GM10847 (cell line): ENCODE results near the gene OR2F2.

Experiments used
- POLR2A ChIP-seq: IDR thresholded peaks from 2 replicates; pipeline ENCODE4 v1.6.1; 2011; ENCODE audit not compliant: insufficient read length; ENCODE audit errors: extremely low read depth

Gene OR2F2, protein sequence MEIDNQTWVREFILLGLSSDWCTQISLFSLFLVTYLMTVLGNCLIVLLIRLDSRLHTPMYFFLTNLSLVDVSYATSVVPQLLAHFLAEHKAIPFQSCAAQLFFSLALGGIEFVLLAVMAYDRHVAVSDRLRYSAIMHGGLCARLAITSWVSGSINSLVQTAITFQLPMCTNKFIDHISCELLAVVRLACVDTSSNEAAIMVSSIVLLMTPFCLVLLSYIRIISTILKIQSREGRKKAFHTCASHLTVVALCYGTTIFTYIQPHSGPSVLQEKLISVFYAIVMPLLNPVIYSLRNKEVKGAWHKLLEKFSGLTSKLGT

DNA sequence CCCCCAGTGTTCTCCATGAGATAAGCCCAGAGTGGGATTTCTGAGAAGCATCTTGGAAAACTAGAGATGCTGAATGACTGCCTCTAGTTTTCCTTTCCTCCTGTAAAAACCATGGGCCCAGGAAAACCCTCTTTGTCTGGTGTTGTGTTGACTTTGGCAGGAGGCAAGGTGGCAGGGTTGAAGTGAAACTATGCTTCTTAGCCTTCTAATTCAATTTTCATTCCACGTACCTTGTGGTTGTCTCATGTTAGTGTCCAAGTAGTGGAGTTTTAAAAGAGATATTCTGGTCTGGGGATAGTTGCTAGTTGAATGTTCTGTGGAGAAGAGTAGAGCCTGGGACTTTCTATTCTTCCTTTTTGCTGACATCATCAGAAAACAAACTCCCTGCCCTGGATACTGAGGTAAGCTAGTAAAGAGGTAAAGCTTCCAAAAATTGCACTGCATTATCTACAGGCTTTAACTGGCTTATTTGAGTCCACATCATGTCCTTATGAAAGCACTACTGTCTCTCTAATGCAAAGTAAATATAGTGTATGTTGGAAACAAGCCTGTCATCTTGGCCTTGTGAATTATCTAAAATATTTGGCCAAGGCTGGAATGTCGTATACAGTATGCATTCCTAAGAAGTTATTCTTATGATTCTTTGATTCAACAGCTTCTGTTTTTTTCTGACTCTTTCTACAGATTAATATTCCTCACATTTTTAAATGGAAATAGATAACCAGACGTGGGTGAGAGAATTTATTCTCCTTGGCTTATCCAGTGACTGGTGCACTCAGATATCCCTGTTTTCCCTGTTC, at the start of gene OR2F2:
Gene OR2F2, plus strand, starts transcription at position 708 of the 800 bp plus-strand sequence. Its CDS starts 0 bp downstream, at position 708.
- no peak for TF ChIP-seq POLR2A

DNA sequence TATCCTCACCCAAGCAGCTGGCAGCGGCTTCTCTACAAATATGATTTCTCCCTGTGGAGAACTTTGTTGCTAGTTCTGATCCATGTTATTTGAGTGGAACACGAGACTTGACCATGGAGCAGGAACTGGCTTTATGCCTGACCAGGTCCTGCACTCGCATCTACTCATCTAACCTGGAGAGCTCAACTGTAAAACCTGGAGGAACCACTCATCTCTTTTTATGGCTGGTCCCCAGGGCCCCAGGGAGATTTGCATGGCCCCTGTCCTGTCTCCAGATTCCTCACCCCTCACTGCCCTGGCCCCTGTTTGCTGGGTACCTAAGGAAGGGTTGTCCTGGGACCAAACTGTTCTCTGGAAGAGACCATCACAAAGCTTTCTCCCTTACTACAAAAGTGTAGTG, 49.1 kb upstream of the OR2F2 start:
- no peak for TF ChIP-seq POLR2A

DNA sequence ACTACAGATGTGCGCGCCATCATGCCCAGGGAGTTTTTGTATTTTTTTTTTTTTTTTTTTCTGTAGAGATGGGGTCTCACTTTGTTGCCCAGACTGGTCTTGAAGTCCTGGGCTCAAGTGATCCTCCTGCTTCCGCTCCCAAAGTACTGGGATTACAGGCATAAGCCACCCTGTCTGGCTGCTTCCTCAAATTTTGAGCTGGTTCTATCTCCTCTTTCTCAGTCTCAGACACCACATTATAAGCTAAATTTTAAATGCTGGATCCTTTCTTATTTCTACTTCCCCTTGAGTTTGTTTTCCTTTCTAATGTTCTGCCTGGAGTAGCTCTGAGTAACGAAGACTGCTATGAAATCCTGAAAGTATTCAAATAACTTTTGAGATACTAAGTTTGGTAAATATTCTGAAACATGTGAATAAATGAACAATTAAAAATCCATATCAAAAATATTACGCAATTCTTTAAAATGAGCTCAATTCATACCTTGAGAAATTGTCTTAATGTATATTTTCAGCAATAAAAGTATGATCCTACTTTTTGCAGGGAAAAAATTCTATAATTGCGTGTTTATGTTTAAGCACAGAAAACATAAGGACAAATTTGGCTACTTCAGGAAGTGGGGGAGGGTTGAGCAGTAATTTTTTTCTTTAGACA, 48.1 kb upstream of the OR2F2 start:
- TF ChIP-seq POLR2A, result no peak

DNA sequence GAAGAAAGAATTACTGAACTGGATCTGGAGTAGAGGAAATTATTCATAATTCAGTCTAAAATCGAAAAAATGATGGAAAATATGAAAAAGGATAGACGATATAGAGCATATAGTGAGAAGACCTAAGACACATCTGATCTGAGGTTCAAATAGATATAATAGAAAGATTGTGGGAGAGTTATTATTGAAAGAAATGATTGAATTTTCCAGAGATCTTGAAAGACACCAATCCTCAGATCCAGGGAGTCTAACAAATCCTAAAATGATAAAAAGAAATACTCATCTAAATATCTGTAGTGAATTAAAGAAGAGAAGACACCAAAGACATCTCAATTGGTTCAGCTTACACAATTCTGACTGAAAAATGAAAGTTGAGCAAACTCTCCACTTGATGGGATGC, 46.0 kb upstream of the OR2F2 start:
- no peak for TF ChIP-seq POLR2A

DNA sequence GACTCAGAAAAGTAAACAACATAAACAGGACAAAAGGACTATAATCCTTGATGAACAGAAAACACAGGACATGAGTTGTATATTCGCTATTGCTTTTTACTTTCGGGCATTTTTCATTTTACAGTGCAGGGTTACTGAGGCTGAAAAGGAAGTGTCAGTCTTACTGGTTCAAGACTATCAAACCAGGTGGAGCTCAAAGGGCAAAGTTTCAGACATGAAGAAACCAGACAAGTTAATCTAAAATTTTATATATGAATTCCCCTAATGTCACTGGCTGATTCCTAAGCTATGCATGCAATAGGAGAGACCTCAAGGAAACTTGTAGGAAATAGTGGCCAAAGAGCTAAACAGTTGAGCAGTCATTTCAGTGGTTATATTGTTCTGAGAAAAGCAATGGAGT, 44.5 kb upstream of the OR2F2 start:
- no peak for TF ChIP-seq POLR2A

DNA sequence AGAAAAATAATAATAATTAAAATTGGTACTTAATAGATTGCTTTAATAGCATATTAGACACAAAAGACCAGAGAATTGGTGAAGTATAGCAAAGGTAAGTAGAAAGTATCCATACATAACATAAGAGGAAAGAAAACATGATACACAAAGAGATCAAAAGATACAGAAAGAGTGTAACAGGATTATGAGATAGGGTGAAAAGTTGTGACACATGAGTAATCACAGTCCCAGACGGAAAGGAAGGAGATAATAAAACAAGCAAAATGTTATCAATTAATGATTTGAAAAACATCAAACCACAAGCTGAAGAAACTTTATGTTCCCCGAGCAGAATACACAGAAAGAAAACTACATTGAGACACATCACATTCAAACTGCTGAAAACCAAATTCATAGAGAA, 43.6 kb upstream of the OR2F2 start:
- no peak for TF ChIP-seq POLR2A

DNA sequence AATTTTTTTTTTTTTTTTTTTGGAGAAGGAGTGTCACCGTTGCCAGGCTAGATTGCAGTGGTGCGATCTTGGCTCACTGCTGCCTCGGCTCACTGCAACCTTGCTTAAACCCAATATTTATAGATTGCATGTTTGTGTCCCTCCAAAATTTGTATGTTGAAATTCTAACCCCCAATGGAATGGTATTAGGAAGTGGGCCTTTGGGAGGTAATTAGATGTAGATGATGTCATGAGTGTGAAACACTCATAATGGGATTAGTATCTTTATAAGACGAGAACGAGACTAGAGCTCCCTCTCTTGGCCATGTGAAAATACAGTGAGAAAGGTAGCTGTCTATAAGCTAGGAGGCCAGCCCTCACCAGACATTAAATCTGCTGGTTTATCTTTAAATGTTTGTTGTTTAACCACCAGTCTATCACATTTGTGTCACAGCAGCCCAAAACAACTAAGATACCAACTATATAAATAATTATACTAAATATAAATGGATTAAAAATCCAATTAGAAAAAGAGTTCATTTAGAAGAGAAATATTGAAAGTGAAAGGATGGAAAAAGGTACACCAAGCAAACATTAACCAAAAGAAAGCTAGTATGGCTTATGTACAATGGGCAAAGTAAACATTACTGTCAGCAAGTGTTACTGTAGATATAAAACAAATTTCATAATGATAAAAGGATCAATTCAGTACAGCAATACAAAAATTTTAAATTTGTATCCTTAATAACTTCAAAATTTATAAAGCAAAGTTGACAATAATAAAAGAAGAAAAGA, 42.3 kb upstream of the OR2F2 start:
- no peak for TF ChIP-seq POLR2A

DNA sequence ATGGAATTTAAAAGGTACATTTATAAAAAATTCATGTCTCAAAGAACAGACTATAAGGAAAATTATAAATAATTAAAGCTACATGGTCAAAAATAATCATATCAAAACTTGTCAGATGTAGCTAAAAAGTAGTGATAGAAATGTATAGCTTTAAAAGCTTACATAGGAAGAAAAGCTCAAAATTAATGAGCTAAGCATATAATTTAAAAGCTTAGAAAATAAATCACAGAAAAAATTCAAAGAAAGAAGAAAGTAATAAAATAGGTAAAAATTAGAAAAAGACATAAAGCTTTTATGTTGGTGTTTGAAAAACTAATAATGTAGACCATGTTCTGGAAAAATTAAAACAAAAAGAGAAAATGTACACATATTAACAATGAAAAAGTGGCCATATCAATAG, 38.4 kb upstream of the OR2F2 start:
- TF ChIP-seq POLR2A, result no peak

DNA sequence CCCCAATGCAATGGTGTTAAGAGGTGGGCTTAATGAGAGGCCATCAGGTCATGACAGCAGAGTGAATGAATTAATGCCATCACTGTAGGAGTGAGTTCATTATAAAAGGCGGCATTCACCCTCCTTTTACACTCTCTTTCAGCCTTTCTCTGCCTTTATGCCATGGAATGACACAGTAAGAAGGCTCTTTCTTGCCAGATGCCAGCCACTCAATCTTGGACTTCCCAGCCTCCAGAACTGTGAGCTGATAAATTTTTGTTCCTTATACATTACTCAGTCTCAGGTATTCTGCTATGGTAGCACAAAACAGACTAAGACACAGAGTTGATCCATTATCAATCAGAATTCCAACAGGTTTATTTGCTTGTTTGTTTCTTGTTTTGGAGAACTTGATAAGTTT, 36.2 kb upstream of the OR2F2 start:
- no peak for TF ChIP-seq POLR2A

DNA sequence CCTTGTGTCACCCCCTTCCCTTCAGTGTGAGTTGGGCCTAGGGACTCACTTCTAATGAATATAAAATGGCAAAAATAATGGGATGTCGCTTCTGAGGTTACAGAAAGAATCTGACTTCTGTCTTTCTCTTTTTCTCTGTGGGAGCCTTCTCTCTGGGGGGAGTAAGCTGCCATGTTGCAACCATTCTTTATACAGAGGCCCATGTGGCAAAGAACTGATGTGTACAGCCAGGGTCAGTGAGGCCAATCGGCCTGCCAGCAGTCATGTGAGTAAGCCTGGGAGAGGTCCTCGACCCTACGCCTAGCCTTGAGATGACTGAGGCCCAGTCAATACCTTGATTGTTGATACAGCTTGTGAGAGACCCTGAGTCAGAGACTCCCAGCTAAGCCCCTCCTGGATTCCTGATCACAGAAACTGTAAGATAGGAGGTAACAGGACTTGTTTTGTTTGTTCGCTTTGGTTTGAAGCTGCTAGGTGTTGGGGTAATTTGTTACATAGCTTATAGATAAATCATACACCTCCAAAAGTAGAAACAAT, 34.7 kb upstream of the OR2F2 start:
- TF ChIP-seq POLR2A, result no peak

DNA sequence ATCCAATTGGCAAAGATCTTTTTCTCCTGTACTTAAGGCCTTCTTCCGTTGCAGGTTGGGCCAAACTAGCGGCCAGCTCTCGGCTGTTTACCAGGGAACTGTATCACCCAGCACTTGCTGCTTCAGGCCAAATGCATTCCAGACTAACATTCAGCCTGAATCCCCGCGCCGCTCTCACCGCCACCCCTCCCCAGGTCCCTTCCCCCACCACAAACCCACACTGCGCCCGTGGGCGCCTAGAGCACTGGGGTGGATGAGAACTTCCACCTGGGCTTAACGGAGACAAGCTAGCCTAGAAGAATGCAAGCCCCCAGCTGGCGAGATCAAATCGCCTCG, 33.7 kb upstream of the OR2F2 start:
- TF ChIP-seq POLR2A, result no peak

DNA sequence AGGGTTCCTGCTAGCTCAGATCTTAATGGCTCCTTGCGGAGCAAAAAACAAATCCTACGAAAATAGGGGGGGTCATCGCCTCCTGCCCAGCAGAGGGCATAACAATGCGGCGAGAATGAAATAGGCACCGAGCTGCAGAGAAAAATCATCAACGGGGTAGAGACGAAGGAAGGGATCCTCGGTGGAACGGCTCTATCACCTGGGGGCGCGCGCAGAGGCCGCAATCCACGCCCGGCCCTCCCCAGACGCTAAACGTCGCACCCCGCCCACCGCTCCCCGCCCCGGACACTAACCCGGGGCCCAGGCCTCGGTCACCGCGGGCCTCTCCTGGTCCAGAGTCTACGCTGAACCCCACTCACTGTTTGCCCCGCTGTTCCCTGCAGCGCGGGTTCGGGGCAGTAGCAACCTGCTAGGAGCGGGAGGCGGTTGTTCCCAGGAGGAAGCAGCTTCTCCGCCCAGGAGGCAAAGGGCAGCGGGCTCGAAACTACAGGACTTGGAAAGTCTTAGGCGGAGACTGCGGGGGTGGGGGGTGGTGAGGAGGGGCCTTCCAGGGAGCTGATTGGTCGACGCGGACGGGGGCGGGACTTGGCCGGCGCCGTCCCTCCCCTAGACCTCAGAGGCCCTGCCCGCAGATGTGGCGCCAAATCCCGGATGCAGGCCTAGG, 33.2 kb upstream of the OR2F2 start, which contains the start of gene TCAF1:
Gene TCAF1, minus strand, starts transcription at position 509 of the 664 bp plus-strand sequence. CDS start 25,568 bp downstream, outside the sequence.
- peak; percentile 62 for TF ChIP-seq POLR2A

DNA sequence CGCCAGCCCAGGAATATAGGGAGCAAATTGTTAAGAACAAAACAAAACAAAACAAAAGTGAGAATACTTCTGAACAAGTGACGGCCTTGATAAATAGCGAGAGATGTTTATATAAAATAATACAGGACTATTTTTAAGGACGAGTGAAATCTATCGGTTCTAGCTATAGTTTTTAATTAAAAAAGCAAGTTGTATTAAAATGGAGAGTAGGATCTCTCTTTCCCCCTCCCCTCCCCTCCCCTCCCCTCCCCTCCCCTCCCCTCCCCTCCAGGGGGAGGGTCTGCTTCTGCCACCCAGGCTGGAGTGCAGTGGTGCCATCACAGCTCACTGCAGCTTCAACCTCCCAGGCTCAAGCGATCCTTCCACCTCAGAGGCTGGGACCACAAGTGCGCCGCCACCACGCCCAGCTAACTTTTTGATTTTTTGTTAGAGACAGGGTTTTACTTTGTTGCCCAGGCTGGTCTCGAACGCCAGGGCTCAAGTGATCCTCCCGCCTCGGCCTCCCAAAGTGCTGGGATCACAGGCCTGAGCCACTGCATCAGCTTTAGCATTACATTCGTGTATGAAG, 32.6 kb upstream of the OR2F2 start:
- no peak for TF ChIP-seq POLR2A

DNA sequence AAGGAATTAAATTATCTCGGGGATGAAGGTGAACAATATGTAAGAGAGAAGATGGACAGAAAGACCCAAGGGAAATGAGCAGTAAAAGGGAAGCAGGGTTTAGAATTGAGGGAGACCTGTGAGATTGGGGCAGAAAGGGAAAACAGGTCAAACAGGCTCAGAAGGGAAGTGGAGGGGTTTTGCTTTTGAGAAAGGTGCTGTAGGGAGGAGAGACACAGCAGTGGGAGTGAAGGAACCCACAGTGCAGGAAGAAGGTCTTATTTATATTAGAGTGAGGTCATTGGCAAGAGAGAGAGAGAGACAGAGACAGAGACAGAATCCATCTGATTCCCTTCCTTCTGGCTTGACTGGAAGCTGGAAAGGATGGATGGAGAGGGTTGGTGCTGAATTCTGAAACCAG, 29.5 kb upstream of the OR2F2 start:
- no peak for TF ChIP-seq POLR2A
